ENCODE results near the gene ETV5.

The ETV5 gene

DNA sequence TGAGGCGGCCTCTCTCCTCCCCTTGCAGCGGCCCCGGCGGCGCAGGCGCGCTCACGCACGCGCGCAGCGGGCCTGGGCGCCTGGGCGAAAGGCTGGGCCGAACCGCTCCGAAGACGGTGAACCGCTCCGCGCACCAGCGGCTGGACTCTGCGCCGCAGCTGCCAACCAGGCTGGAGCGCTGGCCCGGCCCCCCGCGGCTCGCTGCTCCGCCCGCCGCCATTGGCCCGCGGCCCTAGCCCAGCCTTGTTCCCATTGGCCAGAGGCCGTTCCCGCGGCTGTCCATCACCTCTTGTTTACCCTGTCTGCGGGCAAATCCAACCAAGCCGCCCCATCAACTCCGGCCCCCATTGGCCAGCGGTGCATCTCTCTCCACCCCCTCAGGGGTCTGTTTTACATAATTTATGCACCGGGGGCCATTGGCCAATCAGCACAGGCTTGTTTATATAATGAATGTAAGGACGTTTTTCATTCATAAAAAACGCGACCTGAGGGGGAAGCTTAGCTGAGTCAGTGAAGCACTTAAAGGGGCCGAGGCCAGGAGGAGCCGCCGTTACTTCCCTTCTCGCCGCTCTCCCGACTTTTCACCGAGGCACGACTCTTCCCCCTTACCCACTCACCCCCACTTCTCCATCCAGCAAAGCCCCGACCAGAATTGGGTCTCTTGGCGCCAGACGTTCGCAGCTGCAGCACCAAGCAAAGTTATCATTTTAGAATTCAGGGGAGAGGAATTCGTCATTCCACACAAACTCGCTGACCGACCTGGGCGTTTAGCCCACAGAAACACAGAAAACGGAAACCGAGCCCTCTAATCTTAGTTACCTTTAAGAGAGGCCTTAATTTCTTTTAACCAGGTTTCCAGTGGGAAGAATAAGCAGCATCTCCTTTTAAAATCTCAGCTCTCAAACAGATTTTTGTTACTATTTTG lies at the start of gene ETV5:
TSS of gene ETV5 (minus strand) at position 149 of the 925 bp plus-strand sequence. CDS start 3,221 bp downstream, outside the sequence.
- DNase-seq = peak; percentile 99

DNA sequence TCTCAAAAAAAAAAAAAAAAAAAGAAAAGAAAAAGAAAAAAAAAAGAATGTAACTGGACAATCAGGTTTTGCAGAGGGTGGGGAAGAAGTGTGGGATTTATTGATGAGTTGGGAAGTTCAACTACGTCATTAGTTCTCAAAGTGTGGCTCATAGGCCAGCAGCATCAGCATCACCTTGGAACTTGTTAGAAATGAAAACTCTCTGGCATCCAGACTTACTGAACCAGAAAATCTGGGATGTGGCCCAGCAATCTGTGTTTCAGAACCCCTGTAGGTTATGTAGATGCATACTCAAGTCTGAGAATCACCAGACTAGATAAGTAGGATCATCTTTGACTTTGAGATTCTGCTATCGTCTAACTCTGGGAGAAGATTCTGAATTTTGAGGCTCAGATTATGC lies 45.8 kb upstream of the ETV5 start:
- no peak for DNase-seq

DNA sequence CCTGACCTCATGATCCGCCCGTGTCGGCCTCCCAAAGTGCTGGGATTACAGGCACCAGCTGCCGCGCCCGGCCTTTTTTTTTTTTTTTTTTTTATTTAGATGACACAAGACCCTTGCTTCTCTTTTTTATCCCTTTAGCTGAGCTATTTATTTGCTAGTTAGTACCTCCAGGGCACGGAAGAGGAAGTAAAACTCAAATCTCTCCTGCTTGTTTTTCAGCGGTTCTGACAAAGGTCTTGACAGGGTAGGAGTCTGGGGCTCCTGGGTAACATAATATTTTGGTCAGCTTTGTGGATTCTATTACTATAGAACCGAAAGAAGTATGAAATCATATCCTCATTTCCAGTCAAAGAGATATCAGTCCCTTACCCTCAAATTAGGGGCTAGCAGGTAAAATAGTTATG lies 44.0 kb upstream of the ETV5 start:
- DNase-seq = peak; percentile 4

DNA sequence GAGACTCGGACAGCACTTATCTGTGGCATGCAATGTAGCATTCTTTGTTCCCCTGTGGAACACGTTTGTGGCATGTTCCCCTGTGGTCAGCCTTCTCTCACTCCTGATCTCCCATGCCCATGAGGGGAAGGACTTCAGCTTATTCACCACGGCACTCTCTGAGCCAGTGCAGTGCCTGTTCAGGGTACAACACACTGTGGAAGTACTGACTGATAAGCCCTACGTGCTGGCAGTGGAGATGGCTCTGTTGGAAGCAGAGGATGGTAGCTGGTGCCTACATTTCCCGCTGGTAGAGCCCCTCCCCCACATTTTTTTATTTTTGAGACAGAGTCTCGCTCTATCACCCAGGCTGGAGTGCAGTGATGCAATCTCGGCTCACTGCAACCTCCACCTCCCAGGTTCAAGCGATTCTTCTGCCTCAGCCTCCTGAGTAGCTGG lies 43.5 kb upstream of the ETV5 start:
- no peak for DNase-seq

DNA sequence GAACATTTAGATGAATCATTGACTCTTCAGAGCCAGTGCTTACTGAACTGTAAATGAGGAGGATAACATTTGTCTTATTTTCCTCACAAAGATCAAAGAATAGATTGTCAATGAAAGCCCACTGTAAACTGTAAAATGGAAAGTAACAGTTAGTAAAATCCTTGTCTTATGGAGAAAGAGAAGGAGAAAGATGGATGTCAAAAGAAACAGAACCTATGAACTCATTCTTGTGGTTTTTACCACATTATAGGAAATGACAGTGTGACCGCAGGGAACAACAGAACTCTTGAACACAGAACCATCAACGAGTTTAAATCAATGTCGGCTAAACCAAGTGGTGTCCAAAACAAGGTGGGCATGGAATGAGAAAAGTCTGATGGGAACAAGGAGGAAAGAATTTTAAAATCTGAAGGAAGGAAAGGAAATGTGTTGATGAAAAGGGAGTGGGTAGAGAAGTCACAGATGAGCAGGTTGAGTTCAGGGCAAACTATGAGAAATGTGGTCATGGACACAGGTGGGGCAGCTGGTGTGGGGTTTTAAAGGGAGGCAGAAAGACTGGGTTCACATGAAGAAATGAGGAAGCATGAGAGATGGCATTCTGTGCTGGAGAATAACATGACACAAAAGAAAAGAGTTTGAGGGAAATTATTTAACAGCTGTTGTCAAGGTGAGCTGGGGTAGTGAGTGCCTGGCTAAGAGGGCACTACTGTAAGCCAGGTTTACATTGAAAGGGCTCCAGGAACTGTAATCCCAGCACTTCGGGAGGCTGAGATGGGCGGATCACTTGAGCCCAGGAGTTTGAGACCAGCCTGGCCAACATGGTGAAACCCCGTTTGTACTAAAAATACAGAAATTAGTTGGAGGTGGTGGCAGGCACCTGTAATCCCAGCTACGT lies 42.4 kb upstream of the ETV5 start:
- DNase-seq = no peak

DNA sequence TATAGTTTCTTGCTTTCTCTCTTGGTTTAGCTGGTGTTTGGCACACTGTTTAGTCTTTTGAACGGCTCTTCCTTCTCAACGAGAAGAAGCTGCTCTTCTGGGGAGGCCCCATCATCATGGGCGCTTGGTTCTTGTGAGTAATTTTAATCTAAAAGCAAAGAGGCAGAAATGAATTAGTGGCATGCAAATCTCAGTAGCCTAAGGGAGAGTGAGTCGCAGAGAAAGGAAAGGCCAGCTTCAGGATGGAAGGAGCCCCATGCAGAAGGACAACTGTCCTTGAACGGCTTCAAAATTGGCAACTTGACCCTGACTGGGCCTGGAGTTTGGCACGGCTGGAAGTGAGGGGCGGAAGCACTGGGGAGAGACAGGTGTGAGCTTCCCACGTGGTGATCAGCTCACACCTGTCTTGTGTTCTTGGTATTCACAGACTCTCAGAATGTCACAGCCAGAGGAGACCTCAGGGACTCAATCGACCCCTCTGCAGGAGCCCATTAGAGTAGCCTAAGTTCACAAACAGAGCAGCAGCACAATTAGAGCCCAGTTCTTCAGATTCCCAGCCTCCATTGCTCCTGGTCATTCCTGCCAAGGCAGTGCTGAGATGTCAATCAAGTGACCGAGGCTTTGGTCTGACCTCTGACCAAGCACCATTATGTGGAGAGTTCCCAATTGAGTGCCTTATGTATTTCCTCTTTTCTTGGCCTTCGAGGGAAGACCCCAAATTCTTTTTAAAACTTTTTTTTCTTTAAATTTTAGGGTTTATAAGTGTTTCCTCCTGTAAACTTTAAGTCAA lies 41.3 kb upstream of the ETV5 start:
- DNase-seq = no peak

DNA sequence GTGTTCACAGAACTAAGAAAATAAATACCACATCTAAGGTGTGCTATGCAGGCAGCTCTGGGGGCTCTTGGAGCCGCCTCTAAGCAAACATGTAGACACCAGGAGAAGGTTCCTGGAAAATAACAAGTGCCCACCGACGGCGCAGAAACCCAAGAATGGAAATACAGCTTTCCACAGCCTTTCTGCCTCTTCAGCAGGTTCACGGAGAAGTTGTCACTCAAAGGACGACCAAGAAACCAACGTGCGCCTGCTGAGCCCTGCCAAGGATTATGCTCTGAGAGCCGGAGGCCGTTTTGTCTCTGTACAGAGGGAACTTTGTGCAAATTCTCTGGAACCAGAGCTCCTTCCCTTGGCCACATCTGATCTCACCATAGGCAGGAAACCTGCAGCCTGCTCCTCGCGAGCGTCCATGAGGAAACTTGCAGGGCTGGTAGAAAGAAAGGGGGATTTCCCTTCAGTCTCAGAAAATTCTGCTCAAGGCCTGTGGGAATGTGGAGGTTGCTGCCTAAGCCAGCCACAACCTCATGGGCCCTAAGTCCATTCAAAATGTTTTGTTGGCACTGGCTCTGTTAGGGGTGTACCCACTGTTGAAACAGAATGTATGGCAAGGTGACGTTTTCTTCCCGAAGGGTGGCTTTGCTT lies 40.6 kb upstream of the ETV5 start:
- no peak for DNase-seq

DNA sequence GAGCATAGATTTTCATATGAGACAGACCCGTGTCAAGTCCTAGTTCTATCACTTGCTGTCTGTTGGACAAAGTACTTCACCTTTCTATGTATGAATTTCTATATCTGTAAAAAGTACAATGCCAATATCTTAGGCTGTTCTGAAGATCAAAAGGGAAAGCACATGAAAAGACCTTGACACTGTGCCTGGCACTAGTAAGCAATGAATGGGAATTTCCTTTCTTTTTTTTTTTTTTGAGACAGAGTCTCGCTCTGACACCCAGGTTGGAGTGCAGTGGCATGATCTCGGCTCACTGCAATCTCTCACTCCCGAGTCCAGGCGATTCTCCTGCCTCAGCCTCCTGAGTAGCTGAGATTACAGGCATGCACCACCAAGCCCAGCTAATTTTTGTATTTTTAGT lies 35.4 kb upstream of the ETV5 start:
- DNase-seq = no peak

DNA sequence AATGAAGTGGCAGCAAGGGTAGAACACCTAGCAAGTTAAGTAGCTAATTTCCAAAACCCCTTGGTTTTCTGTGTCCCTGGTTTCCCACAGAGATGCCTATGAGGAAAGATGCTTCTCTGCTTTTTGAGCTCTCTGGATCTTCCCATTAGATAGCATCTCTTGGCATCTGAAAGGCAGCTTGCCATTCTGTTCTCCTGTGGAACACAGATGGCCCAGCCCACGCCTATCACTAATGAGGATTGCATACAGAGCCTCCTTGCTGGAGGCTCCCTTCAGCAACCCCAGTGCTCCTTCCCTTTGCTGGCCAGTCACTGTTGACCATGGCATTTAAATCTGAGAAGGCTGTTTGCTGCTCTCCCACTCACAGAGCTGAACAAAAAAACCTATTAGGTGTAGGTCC lies 34.4 kb upstream of the ETV5 start:
- no peak for DNase-seq

DNA sequence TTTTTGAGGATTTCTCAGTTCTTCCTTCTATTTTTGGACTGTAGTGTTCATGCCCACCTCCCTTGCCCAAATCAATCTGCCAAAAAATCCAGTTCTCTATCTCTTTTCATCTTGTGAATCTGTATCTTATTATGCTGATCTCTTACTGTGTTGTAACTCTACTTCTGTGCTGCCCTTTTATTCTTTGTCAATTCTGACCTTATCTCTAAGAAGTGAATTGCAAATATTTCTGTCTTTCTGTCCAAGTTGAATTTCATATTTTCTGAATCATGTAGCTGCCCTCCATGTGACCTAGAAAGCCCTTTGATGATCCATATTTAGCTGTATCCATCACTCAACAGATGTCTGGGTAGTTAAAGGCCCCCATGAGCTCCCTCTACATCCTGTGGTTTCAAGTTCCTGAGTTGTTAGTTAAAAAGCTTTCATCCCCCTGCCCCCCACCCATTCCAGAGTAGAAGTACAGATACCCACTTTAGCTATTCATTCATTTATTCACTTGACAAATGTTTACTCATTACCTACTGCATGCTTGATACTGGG lies 33.6 kb upstream of the ETV5 start:
- no peak for DNase-seq

DNA sequence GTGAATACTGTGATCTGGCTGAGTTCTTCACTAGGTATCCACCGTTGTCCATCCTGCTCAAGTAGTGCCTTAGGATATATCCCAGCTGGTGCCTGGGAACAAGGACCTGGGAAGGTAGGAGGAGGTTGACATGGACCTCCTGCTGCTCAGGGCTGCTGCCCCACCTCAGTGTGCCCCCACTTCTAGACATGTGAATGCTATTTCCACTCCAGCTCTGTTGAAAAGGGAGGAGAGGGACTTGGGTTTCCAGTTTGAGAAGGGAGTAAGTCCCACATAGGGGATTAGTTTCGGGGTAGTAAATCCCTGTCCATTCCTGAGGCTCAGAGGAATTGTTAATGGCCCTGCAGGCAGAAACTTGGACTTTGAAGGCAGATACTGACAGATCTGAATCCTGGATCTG lies 32.9 kb upstream of the ETV5 start:
- no peak for DNase-seq

DNA sequence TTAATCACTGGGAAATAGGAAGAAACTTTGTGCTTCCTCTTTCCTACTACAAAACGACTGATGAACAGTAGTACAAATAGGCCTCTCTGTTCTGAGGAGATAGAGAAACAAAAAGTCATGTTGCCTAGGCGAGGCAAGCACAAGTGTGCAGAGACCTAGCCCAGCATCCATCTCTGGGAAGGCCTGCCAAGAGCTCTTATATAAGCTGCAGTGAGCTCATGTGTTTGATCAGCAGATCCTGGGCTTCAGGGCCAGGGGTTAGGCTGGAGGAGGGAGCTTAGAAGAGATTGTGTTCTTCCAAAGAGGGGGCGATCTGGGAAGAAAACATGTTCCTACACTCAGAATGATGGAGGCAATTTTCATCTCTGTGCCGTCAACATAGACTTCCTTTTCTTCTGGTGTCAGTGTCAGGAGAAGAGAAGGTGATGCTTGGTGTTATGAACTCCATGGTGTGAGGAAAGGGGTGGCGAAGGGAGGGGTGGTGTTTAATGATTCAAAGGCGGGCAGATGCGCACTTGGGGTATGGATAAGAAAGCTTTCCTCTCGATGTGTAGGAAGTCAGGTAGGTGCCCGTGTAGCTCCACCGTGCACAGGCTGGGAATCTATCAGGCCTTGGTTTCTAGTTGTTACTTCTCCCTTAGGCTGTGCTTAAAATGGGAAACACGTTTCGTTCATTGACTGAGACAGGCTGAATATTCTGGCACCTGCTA lies 29.5 kb upstream of the ETV5 start:
- peak; percentile 15 for DNase-seq

DNA sequence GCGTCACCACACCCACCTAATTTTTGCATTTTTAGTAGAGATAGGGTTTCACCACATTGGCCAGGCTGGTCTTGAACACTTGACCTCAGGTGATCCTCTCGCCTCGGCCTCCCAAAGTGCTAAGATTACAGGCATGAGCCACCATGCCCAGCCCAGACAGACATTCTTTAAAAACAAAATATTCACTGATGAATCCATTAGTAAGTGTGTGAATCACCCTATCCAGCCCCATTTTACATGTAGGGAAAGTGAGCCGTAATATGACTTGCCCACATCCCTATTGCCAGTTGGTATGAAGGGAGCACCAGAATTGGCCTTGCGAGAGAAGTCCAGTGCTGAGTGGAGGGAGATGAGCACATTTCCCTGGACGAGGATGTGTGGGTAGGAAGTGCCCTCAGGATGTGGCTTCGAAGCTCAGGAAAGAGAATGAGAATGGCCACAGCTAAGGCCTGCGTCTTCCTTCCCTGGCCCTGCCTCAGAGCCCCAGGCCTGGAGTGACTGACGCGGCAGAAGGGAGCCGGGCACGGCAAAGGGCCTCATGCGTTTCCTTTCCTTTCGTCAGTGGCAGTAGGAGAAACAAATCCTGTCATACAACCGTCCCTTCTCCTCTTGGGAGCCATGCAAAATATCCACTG lies 28.3 kb upstream of the ETV5 start:
- no peak for DNase-seq

DNA sequence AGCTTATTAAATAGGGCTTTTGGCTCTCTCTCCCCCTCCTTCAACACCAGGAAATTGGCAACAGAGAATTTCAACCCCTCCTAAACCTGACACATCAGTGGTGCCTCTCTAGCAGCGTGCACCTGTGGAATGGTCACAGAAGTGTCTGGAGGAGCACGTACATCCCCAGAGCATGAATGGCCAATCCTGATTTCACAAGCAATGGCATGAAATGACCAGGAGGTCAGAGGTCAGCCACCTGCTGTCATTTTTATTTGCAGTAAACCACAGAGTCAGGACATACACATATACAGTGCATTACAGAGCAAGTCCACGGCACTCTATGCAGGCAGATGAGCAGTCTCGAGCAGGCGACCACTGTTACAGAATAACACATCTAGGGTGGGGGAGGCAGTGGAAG lies 25.1 kb upstream of the ETV5 start:
- no peak for DNase-seq

DNA sequence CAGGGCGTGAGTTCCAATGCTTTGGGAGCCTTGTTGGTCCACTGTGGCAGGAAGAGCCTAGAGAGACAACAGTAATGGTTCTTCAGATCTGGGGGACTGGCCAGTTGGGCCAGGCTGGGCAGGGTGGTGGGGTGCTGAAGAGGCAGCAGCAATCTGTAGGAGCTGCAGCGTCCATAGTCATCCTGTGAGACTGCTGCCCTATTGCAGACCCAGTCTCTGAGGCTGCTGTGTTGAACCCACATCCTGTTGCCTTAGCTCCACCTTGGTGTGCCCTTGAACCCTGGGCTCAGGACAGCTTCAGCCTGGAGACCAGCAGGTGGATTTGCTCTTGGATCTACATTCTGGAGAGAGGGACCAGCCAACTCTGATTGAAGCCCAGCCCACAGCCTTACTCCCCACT lies 23.6 kb upstream of the ETV5 start:
- DNase-seq = no peak

DNA sequence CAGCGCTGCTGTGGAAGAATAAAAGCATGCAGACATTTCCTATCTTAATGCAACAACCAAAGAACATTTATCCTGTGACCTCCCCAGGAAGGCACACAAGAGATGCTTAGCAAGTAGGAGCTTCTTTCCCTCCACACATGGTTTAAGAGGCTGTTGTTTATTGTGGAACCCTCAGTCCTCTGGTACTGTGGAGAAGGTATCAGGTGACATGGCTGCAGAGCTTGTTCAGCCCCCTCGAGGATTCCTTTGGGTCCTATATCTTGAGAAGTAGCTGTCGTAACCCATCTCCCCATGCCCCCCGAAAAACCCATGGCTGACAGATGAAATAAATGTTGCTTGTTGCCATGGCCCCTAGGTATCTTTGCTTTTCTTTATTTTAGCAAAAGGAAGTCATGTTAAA lies 20.3 kb upstream of the ETV5 start:
- DNase-seq = no peak

DNA sequence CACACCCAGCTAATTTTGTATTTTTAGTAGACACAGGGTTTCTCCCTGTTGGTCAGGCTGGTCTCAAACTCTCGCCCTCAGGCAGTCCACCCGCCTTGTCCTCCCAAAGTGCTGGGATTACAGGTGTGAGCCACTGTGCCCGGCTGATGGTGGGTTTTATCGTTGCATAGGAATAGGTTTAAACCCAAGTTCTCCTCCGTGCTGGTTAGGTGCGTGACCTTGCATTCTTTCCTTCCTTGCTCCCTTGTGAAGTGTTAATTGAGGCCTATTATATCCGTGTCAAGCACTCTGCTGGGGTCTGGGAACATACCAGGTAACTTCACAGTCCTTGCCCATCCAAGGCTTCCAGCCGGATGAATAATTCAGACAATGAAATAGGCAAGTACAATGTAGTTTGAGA lies 19.3 kb upstream of the ETV5 start:
- DNase-seq = no peak

DNA sequence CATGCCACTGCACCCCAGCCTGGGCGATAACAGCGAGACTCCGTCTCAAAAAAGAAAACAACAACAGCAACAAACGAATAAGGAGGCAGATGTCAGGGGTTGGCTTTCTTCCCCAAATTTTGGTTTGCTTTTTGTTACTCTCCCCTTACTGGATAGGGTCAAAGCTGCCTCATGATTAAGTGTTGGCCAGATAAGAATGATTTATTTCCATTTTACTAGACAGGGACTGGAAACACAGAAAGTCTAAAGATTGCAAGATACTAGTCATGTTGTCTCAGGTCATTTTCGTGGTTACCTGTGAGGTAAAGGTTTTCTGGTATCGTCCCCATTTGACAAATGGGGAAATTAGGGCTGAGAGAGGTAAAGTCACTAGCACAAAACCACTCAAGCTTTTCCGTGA lies 18.6 kb upstream of the ETV5 start:
- no peak for DNase-seq

DNA sequence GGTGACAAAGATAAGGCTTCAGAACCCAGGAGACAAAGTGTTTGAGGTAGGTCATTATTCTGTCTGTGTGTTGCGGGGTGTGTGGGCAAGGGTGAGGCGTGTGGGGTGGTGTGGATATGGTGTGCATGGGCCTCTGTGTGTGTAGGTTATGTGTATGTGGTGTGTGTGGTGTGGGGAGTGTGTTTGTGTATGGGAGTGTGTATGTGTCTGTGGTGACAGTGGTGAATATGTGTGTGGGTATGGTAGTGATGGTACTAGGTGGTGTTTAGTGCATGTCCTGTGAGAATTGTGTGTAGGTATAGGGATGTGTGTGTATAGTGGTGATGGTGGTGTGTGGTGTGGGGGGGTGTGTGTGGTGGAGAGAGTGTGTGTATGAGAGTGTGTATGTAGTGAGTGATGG lies 16.2 kb upstream of the ETV5 start:
- no peak for DNase-seq

DNA sequence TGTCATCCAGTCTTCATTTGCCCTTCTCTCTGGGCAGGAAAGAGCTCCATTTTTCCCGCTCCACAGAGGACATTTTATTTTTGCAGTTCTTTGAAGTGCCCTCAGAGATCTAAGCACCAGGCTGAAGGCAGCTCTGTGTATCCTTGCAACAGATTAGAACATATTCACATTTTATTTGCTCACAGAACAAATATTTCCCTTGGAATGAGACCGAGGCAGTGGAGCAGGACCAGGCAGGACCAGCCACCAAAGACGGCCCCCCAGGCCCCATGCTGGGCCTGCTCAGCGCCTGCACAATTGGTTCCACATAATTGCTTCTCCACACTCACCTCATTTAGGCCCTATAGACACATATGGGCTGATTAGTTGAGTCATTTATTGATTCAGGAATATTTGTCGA lies 15.7 kb upstream of the ETV5 start:
- DNase-seq = no peak

DNA sequence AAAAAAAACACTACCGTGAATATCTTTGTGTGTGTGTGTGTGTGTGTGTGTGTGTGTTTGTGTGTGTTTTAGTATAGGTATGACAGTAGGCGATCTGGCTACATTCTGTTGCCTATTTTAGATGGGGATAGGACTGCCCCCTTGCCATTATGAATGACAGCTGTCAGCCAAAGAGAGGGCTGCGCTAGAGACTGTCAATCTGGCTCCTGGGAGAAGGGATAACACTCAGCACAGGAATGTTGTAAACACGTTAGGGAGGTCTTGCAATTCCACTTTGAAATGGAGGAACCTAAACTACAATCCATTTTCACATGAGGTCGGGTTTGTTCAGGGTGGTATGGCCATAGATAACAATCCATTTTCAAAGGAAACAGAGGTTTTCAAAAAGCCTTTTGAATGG lies 14.1 kb upstream of the ETV5 start:
- no peak for DNase-seq
